AG09309 (cell line): ENCODE data around the gene WDR90.

Experiments used
- DNase-seq: peaks from one replicate; pipeline ENCODE4 v3.0.0-alpha.2; 2010; ENCODE audit warnings: low read depth
- H3K4me3 ChIP-seq: 2 replicates; pipeline ENCODE4 v1.5.1; 2011; ENCODE audit warnings: mild to moderate bottlenecking, low read depth, low read length, moderate library complexity; ENCODE audit not compliant: control insufficient read depth
- CTCF ChIP-seq: IDR thresholded peaks from 2 replicates; pipeline ENCODE4 v1.5.1; 2011; ENCODE audit warnings: mild to moderate bottlenecking, low read depth, low read length, inconsistent platforms; ENCODE audit not compliant: insufficient read depth, control insufficient read depth; ENCODE audit errors: missing control alignments

WDR90 gene

GRCh38 chr16:674214-674881 is 25.2 kb downstream of the WDR90 start:
- DNase-seq: no peak
- TF ChIP-seq CTCF: no peak
- H3K4me3 ChIP-seq: no peak overlapping the region

- no peak for DNase-seq
- H3K4me3 ChIP-seq: peak within 1 kb of the TSS; percentile 39
- peak; percentile 9 for TF ChIP-seq CTCF
Observed at GRCh38 chr16:674968-675883, 26.1 kb downstream of the WDR90 start, which contains the start of gene RHBDL1. Gene RHBDL1 (plus strand): TSS chr16:675671. CDS start chr16:675791, 120 bp downstream.

- TF ChIP-seq CTCF: no peak
- no peak for DNase-seq
- peak overlapping the region; percentile 39 for H3K4me3 ChIP-seq
Observed at GRCh38 chr16:675884-676564, 26.9 kb downstream of the WDR90 start.

GRCh38 chr16:676565-676902 is 27.4 kb downstream of the WDR90 start:
- DNase-seq: no peak
- no peak overlapping the region for H3K4me3 ChIP-seq
- TF ChIP-seq CTCF: no peak

- no peak for TF ChIP-seq CTCF
- no peak for DNase-seq
- no peak overlapping the region for H3K4me3 ChIP-seq
Observed at GRCh38 chr16:676913-677312, 27.7 kb downstream of the WDR90 start.

- DNase-seq: no peak
- no peak overlapping the region for H3K4me3 ChIP-seq
- no peak for TF ChIP-seq CTCF
Observed at GRCh38 chr16:677316-678190, 28.4 kb downstream of the WDR90 start.
